ENCODE measurements around the gene TBC1D8. TPM values are rescaled to one million over a fixed set of nuclear protein-coding genes. Genes with fewer than 3 reads are reported as not detected.

The TBC1D8 gene
- total RNA-seq (2022; extraction: Qiagen RNA extraction; ENCODE audit: low read depth): 39.5 to 53.8 TPM (median 50.6 TPM) in 5 replicates

DNA sequence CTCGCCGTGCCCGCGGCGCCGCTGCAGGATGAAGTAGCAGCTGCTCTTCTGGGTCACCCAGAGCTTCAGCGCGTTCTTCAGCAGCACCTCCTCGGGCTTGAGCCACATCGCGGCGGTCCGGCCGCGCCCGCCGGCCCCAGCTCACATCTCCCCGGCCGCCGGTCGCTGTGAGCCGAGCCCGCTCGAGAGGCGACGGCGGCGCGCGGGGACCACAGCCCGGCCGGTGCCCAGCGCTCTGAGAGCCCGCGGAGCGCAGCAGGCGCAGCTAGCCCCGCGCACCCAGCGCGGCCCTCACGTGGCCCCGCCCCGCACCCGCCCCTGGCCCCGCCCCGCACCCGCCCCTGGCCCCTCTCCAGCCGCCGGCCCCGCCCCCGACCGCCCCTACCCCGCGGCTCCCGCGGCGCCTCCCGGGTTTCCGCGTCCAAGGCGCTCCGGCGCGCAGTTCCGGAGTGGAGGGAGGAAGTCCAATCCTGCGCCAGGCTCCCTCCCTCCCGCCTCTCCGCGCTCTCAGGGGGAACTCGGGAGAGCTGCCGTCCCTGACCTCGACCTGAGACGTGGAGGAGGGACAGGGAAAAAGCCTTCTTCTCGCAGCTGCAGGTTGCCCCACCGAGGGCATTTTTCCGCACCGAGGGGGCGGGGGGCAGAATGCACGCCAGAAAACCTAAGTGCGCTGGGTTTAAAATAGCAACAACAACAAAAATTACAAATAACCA is at the start of gene TBC1D8:
Gene TBC1D8 (minus strand): TSS at position 237 of the 713 bp plus-strand sequence. CDS start 129 bp downstream, at position 108.

DNA sequence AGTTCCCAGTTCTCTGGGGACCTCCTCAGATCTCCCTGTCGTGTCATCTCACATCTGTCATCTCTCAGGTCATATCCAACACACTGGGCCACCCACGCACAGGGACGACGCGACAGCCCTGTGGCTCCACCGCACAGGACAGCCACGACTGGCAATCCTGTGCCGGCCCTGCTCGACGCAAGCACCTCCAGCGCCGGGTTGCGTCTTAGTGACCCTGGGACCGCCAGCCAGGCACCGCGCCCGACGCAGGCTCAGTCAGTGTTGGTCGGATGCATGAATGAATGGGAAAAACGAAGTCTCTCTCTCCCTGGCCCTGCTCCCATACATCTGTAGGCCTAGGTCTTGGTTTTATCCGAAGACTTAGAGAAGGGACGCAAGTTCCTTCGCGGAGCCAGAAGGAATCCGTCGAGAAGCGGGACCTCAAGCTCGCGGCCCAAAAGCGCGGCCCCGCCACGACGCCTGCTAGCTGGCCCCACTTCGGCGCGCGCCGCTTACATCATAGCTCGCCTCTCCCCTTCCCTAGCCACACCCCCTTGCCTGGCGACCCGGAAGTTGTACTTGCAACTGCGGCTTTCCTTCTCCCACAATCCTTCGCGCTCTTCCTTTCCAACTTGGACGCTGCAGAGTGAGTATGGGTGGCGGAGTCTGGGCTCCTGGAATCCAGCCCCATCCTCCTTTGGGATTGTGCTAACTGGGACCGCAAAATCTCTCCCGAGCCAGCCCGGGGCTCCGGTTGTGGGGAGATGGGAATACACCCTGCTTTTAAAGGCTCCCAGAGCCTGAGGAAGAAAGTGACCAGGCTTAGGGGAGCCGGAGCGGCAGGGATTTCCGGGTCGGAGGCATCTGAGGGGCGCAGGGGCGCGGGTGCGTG is 149.3 kb downstream of the TBC1D8 start, which contains the start of gene RPL31:
Gene RPL31 (plus strand): TSS at position 599 of the 871 bp plus-strand sequence. CDS start 413 bp downstream, outside the sequence.

Other genes starting within 250 kb of the TBC1D8 start
- gene RPL31, start 149.1 kb downstream of the TBC1D8 start, total RNA-seq (2022; extraction: Qiagen RNA extraction; ENCODE audit: low read depth): 1,787 to 2,624 TPM (median 2,259 TPM) in 5 replicates
- 38.6 to 51.0 TPM (median 42.2 TPM) in 5 replicates for gene CNOT11, start 101.5 kb upstream of the TBC1D8 start, total RNA-seq (2022; extraction: Qiagen RNA extraction; ENCODE audit: low read depth)
- gene RNF149, start 157.3 kb upstream of the TBC1D8 start, total RNA-seq (2022; extraction: Qiagen RNA extraction; ENCODE audit: low read depth): 26.4 to 44.9 TPM (median 44.6 TPM) in 5 replicates
- 5.5 to 10.0 TPM (median 8.8 TPM) in 5 replicates for gene CREG2, start 236.1 kb upstream of the TBC1D8 start, total RNA-seq (2022; extraction: Qiagen RNA extraction; ENCODE audit: low read depth)

Measured in A549 treated with RU486 at 1 μM for 4 hours (cell line).